ENCODE measurements around the gene DCTPP1.
A peak's percentile ranks its signal among the peaks of the same experiment; 100 is the strongest.
"Not testable (repeated sequence)": the region's sequence is repeated elsewhere in the genome, so short reads cannot be mapped to it uniquely, and the experiment has no call there.

The DCTPP1 gene

DNA sequence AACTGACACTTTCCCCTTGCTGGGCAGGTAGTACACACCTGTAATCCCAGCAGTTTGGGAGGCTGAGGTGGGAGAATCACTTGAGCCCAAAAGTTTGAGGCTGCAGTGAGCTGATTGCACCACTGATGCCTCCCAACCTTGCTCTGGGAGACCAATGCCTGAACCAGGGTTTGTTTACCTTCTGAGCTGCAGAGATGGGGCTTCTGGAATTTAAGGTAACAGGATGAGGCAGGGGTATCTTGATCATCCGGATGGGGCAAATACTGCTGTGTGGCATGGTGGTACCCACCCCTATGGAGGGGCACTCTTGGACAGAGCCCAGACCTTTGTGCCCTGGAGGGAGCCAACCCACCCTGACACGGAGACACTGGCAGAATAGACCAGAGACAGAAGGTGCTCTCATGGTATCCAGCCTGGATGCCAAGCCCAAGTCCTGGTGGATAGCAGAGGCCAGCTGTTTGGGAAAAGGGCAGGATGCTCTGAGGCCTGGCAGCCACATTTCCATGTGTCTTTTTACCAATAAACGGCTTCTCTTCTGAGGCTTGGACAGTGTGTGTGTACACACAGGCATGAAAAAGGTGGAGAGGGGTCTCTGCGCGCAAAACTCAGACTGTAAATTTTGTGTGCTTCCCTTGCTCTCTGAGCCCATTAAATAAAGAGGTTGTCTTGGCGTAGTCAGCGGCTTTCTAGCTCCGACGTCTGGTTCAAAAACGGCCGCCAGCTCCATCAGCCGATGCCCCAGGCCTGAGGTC, 30.2 kb downstream of the DCTPP1 start:
- peaks cover 14% of the 10 kb centered on the region for H3K36me3 ChIP-seq (ENCODE audit: control insufficient read depth, insufficient read depth, low read length)
- peak overlapping the region; percentile 75 for H3K4me3 ChIP-seq (ENCODE audit: insufficient read depth, low read depth, low read length, poor library complexity, severe bottlenecking)
- no peak for DNase-seq
- H3K9me3 ChIP-seq (ENCODE audit: control insufficient read depth, low read length), result no peaks in the 10 kb centered on the region
- peaks cover 18% of the 10 kb centered on the region for H3K4me1 ChIP-seq (ENCODE audit: control insufficient read depth, insufficient read depth, low read length, poor library complexity, severe bottlenecking)
- H3K27ac ChIP-seq (ENCODE audit: insufficient read depth, low read length, poor library complexity, severe bottlenecking), result peak overlapping the region; percentile 30
- no peaks in the 10 kb centered on the region for H3K27me3 ChIP-seq (replicated peaks; ENCODE audit: control insufficient read depth, insufficient read depth, low read length, poor library complexity, severe bottlenecking)

DNA sequence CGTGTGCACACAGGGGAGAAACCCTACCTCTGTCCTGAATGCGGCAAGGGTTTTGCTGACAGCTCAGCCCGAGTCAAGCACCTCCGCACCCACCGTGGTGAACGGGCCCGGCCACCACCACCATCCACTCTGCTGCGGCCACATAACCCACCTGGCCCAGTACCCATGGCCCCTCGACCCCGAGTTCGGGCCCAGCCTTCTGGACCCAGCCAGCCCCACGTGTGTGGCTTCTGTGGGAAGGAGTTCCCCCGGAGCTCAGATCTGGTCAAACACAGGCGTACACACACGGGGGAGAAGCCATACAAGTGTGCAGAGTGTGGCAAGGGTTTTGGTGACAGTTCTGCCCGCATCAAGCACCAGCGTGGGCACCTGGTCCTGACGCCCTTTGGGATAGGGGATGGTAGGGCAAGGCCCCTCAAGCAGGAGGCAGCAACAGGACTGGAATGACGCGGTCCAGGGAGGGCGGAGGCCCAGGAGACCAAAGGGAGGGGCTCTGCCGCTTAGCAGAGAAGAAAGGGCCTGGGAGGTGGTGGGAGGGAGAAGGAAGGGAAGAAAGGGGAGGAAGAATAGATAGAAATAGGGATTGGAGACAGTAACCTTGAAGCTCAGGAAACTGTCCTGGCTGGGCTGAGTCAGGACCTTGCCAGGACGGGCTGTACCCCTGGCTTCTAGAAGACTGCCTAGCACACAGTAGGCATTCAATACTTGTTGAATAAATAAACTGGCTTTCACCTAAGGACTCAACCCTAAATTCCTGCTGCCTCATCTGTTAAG, 31.0 kb downstream of the DCTPP1 start:
- Histone ChIP-seq H3K27me3 (replicated peaks; ENCODE audit: control insufficient read depth, insufficient read depth, low read length, poor library complexity, severe bottlenecking) (no peaks in the 10 kb centered on the region), H3K36me3 (ENCODE audit: control insufficient read depth, insufficient read depth, low read length) (peaks cover 14% of the 10 kb centered on the region), H3K4me3 (ENCODE audit: insufficient read depth, low read depth, low read length, poor library complexity, severe bottlenecking) (no peak overlapping the region), H3K27ac (ENCODE audit: insufficient read depth, low read length, poor library complexity, severe bottlenecking) (peak overlapping the region; percentile 30), H3K4me1 (ENCODE audit: control insufficient read depth, insufficient read depth, low read length, poor library complexity, severe bottlenecking) (peaks cover 18% of the 10 kb centered on the region), H3K9me3 (ENCODE audit: control insufficient read depth, low read length) (no peaks in the 10 kb centered on the region)
- no peak for DNase-seq

DNA sequence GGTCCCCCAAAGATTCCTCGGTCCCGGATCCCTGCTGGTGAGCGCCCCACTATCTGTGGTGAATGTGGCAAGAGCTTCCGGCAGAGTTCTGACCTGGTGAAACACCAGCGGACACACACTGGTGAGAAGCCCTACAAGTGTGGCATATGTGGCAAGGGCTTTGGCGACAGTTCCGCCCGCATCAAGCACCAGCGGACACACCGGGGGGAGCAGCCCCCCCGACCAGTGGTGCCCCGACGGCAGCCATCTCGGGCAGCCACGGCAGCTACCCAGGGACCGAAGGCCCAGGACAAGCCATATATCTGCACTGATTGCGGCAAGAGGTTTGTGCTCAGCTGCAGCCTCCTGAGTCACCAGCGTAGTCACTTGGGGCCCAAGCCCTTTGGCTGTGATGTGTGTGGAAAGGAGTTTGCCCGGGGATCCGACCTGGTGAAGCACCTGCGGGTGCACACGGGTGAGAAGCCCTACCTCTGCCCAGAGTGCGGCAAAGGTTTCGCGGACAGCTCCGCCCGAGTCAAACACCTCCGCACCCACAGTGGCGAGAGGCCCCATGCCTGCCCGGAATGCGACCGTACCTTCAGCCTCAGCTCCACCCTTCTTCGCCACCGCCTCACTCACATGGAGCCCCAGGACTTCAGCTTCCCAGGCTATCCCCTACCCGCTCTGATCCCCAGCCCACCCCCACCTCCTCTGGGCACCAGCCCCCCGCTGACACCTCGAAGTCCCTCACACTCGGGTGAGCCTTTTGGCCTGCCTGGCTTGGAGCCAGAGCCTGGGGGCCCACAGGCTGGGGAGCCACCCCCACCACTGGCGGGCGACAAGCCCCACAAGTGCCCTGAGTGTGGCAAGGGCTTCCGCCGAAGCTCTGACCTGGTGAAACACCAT, 31.8 kb downstream of the DCTPP1 start:
- Histone ChIP-seq H3K4me1 (ENCODE audit: control insufficient read depth, insufficient read depth, low read length, poor library complexity, severe bottlenecking) (peaks cover 18% of the 10 kb centered on the region), H3K4me3 (ENCODE audit: insufficient read depth, low read depth, low read length, poor library complexity, severe bottlenecking) (no peak overlapping the region)

DNA sequence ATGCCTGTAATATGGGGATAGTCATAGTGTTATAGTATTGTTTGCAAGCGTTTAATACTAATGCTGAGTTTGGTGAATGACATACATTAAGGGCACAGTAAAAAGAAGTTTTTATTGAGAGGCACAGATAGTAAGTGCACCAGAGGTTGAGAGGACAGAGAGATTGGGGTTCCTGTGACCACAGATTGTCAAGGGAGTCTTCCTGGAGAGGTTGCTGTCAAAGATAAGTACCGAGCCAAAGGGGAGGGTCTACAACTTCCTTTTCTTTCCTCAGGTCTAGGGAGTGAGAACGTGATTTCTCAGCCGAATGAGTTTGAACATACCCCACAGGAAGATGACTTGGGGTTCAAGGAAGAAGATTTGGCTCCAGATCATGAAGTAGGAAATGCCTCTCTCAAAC, 32.8 kb downstream of the DCTPP1 start:
- H3K36me3 ChIP-seq (ENCODE audit: control insufficient read depth, insufficient read depth, low read length), result peaks cover 14% of the 10 kb centered on the region
- no peaks in the 10 kb centered on the region for H3K27me3 ChIP-seq (replicated peaks; ENCODE audit: control insufficient read depth, insufficient read depth, low read length, poor library complexity, severe bottlenecking)
- H3K4me1 ChIP-seq (ENCODE audit: control insufficient read depth, insufficient read depth, low read length, poor library complexity, severe bottlenecking), result peaks cover 18% of the 10 kb centered on the region
- DNase-seq, result no peak
- no peak overlapping the region for H3K27ac ChIP-seq (ENCODE audit: insufficient read depth, low read length, poor library complexity, severe bottlenecking)
- H3K4me3 ChIP-seq (ENCODE audit: insufficient read depth, low read depth, low read length, poor library complexity, severe bottlenecking), result no peak overlapping the region
- H3K9me3 ChIP-seq (ENCODE audit: control insufficient read depth, low read length), result no peaks in the 10 kb centered on the region

More for the DNA sequence above, 31.8 kb downstream of the DCTPP1 start:
- DNase-seq, result no peak
- Histone ChIP-seq H3K9me3 (ENCODE audit: control insufficient read depth, low read length) (no peaks in the 10 kb centered on the region), H3K27me3 (replicated peaks; ENCODE audit: control insufficient read depth, insufficient read depth, low read length, poor library complexity, severe bottlenecking) (no peaks in the 10 kb centered on the region), H3K27ac (ENCODE audit: insufficient read depth, low read length, poor library complexity, severe bottlenecking) (no peak overlapping the region), H3K36me3 (ENCODE audit: control insufficient read depth, insufficient read depth, low read length) (peaks cover 14% of the 10 kb centered on the region)

DNA sequence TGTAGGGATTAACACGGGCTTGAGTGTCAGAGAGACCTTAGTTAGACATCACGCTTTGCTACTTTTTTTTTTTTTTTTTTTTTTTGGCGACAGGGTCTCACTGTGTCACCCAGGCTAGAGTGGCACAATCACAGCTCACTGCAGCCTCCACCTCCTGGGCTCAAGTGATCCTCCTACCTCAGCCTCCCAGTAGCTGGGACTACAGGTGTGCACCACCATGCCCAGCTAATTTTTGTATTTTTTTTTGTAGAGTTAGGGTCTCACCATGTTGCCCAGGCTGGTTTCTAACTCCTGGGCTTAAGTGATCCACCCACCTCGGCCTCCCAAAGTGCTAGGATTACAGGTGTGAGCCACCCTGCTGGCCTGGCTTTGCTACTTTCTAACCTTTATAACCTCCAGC, 33.2 kb downstream of the DCTPP1 start:
- H3K4me1 ChIP-seq (ENCODE audit: control insufficient read depth, insufficient read depth, low read length, poor library complexity, severe bottlenecking), result peaks cover 18% of the 10 kb centered on the region
- not testable (repeated sequence) for H3K9me3 ChIP-seq (ENCODE audit: control insufficient read depth, low read length); H3K27me3 ChIP-seq (replicated peaks; ENCODE audit: control insufficient read depth, insufficient read depth, low read length, poor library complexity, severe bottlenecking); DNase-seq; H3K4me3 ChIP-seq (ENCODE audit: insufficient read depth, low read depth, low read length, poor library complexity, severe bottlenecking); H3K27ac ChIP-seq (ENCODE audit: insufficient read depth, low read length, poor library complexity, severe bottlenecking)
- peaks cover 14% of the 10 kb centered on the region for H3K36me3 ChIP-seq (ENCODE audit: control insufficient read depth, insufficient read depth, low read length)

DNA sequence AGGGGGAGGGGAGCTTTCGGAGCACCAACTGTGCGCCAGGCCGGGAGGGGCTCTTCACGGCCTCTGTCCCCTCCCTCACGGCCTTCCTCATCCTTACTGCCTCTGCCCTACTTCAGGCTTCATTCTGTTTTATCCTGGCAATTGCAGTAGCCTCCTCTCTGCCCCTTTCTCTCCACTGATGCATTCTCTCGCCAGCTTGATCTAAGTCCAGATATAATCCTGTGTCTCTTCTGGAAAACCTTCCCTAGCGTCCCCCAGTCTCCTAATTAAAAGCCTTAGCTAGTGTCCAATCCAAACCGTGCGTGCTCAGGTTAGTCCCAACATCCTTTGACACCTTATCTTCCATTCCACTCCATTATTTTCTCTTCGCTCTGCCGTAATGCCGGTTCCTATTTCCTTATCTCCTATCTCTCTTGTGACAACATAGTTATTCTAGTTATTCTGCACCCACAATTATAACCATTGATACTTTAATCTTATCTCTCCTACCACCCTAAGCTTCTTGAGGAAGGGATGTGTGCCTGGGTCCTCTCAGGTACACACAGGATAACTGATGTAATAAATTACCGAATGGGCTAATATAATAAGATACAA, 33.7 kb downstream of the DCTPP1 start:
- no peaks in the 10 kb centered on the region for H3K27me3 ChIP-seq (replicated peaks; ENCODE audit: control insufficient read depth, insufficient read depth, low read length, poor library complexity, severe bottlenecking)
- H3K4me3 ChIP-seq (ENCODE audit: insufficient read depth, low read depth, low read length, poor library complexity, severe bottlenecking), result peak overlapping the region; percentile 71
- no peak for DNase-seq
- H3K27ac ChIP-seq (ENCODE audit: insufficient read depth, low read length, poor library complexity, severe bottlenecking), result peak overlapping the region; percentile 61
- H3K36me3 ChIP-seq (ENCODE audit: control insufficient read depth, insufficient read depth, low read length), result peaks cover 14% of the 10 kb centered on the region
- H3K4me1 ChIP-seq (ENCODE audit: control insufficient read depth, insufficient read depth, low read length, poor library complexity, severe bottlenecking), result peaks cover 18% of the 10 kb centered on the region
- H3K9me3 ChIP-seq (ENCODE audit: control insufficient read depth, low read length), result no peaks in the 10 kb centered on the region

DNA sequence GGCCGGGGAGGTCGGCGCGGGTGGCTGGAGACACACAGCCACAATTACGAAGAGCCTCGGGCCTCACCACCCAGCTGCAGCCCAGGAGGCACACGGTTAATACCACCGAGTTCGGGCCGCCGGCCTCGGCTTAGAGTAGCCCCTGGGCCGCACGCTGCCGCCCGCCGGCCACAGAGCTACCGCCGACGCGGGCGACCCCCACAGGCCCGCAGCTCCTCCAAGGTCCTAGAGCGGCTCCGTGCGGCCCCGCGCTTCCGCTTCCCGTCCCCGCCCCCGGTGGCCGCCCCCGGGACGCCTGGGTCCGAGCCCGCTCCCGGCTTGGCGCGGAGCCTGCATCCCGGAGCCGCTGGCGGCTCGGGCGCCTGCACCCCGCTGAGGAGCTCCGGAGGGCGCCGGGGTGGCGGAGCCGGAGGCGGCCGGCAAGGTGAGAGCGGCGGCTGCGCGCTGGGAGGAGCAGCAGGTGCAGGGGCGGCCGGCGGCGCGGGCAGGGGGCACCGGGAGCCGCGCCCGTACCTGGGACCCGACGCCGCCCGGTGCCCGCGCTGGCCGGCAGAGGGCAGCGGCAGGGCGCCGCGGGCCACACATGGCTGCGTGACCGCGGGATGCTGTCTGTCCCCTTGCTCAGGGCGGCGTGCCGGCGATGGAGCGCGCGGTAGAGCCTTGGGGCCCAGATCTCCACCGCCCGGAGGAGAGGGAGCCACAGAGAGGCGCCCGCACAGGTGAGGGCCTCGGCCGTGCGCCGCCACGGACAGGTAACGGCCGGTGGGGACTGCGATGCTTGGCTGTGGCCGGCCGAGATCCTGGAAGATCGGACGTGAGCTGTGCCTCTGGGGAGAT, 34.5 kb downstream of the DCTPP1 start, which contains the start of gene ZNF48:
TSS of gene ZNF48 (plus strand) at position 266 of the 837 bp plus-strand sequence. CDS start at position 641, 375 bp downstream.
- DNase-seq, result peak; percentile 19 to 36 (median 34)
- Histone ChIP-seq H3K4me1 (ENCODE audit: control insufficient read depth, insufficient read depth, low read length, poor library complexity, severe bottlenecking) (peaks cover 16% of the 10 kb centered on the region), H3K4me3 (ENCODE audit: insufficient read depth, low read depth, low read length, poor library complexity, severe bottlenecking) (peak within 1 kb of the TSS; percentile 71), H3K9me3 (ENCODE audit: control insufficient read depth, low read length) (no peaks in the 10 kb centered on the region), H3K27ac (ENCODE audit: insufficient read depth, low read length, poor library complexity, severe bottlenecking) (peak within 1 kb of the TSS; percentile 61), H3K36me3 (ENCODE audit: control insufficient read depth, insufficient read depth, low read length) (peaks cover 14% of the 10 kb centered on the region), H3K27me3 (replicated peaks; ENCODE audit: control insufficient read depth, insufficient read depth, low read length, poor library complexity, severe bottlenecking) (no peaks in the 10 kb centered on the region)

DNA sequence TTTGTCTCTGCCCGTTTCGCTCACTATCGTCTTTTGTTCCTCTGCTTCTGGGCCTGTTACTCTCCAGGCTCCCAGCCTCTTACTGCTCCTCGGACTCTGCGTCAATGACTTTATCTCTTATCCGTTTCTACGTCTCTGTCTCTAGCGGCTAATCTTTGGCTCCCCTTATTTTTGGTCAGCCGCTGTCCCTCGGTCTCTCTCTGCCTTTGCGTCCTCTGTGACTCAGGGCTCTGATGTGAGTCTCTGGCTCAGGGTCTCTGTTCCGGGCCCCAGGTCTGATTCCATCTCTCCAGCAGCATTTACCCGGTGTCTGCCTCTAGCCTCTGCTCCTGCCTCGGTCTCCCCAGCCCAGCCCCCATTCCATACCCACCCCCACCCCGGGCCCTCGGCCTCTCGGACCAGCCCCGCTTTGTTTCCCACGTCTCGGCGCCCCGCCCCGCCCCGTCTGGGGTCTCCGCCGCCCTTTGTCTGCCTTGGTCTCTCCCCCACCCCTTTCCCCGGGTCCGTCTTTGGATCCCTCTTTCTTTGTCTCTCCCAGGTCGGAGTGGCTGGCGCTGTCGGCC, 35.2 kb downstream of the DCTPP1 start:
- Histone ChIP-seq H3K4me1 (ENCODE audit: control insufficient read depth, insufficient read depth, low read length, poor library complexity, severe bottlenecking) (peaks cover 11% of the 10 kb centered on the region), H3K27me3 (replicated peaks; ENCODE audit: control insufficient read depth, insufficient read depth, low read length, poor library complexity, severe bottlenecking) (no peaks in the 10 kb centered on the region), H3K4me3 (ENCODE audit: insufficient read depth, low read depth, low read length, poor library complexity, severe bottlenecking) (peak overlapping the region; percentile 71), H3K36me3 (ENCODE audit: control insufficient read depth, insufficient read depth, low read length) (peaks cover 14% of the 10 kb centered on the region), H3K9me3 (ENCODE audit: control insufficient read depth, low read length) (no peaks in the 10 kb centered on the region), H3K27ac (ENCODE audit: insufficient read depth, low read length, poor library complexity, severe bottlenecking) (peak overlapping the region; percentile 58)
- DNase-seq, result no peak

Data from effector memory CD4-positive, alpha-beta T cell (primary cell).